Measurements from ENCODE around the gene CD160.
"Not testable (repeated sequence)": the region's sequence is repeated elsewhere in the genome, so short reads cannot be mapped to it uniquely, and the experiment has no call there.

GRCh38 chr1:145765585-145766360, 46.5 kb downstream of the CD160 start:
- not testable (repeated sequence) for TF ChIP-seq CTCF (IDR thresholded peaks at IDR 0.05); POLR2A (IDR thresholded peaks at IDR 0.05; ENCODE audit: low read depth); POLR2AphosphoS5 (IDR thresholded peaks at IDR 0.05); EP300 (IDR thresholded peaks at IDR 0.05)

All from esophagus muscularis mucosa (tissue), 4 donors.